ENCODE data around the gene SCN7A.

- TF ChIP-seq CTCF (conservative IDR thresholded peaks at IDR 0.05; ENCODE audit: low read depth, low read length) (no peak), MAZ (IDR thresholded peaks at IDR 0.05; ENCODE audit: borderline replicate concordance, low read depth, low read length) (no peak), CEBPB (IDR thresholded peaks at IDR 0.05; ENCODE audit: low read depth, low read length) (no peak), SMC3 (IDR thresholded peaks at IDR 0.05; ENCODE audit: low read depth, low read length) (no peak), POLR2A (IDR thresholded peaks at IDR 0.05; ENCODE audit: low read depth, low read length) (no peak), RAD21 (IDR thresholded peaks at IDR 0.05; ENCODE audit: low read length) (no peak), RFX5 (IDR thresholded peaks at IDR 0.05; ENCODE audit: low read depth, low read length) (no peak), CHD1 (IDR thresholded peaks at IDR 0.05; ENCODE audit: low read depth, low read length) (no peak), FOS (IDR thresholded peaks at IDR 0.05; ENCODE audit: low read depth, low read length) (no peak), ELK1 (IDR thresholded peaks at IDR 0.05; ENCODE audit: borderline replicate concordance, low read depth, low read length) (no peak), MXI1 (IDR thresholded peaks at IDR 0.05; ENCODE audit: borderline replicate concordance, low read depth, low read length) (no peak)
- TF ChIP-seq, protein P1, sequence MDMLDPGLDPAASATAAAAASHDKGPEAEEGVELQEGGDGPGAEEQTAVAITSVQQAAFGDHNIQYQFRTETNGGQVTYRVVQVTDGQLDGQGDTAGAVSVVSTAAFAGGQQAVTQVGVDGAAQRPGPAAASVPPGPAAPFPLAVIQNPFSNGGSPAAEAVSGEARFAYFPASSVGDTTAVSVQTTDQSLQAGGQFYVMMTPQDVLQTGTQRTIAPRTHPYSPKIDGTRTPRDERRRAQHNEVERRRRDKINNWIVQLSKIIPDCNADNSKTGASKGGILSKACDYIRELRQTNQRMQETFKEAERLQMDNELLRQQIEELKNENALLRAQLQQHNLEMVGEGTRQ (IDR thresholded peaks at IDR 0.05; ENCODE audit: low read depth, low read length): no peak
Measured at GRCh38 chr2:166491461-166491860, 2.6 kb downstream of the SCN7A start.
